ENCODE data around the gene JARID2.

JARID2 gene

GRCh38 chr6:15405129-15406068 lies 159.5 kb downstream of the JARID2 start:
- DNase-seq (ENCODE audit: low read depth, low spot score): no peak
- no peak for TF ChIP-seq POLR2AphosphoS5 (IDR thresholded peaks at IDR 0.05; ENCODE audit: borderline replicate concordance, low read depth, low read length)
- no peak for TF ChIP-seq FOXP2 (optimal IDR thresholded peaks at IDR 0.05; ENCODE audit: control extremely low read depth, extremely low read length, insufficient read depth)
- no peak for TF ChIP-seq EZH2 (IDR thresholded peaks at IDR 0.05)
- H3K9me3 ChIP-seq (ENCODE audit: low read depth, low read length): no peaks in the 10 kb centered on the region
- H3K9ac ChIP-seq (ENCODE audit: insufficient read length): no peak overlapping the region
- H3K4me3 ChIP-seq: no peak overlapping the region
- no peak overlapping the region for H3K27ac ChIP-seq
- H3K36me3 ChIP-seq (ENCODE audit: insufficient read depth, low read length): 0 out of 2 replicates have a peak, but pooled peaks cover 3% of the 10 kb centered on the region

- H3K9me3 ChIP-seq (ENCODE audit: low read depth, low read length): no peaks in the 10 kb centered on the region
- no peak overlapping the region for H3K27ac ChIP-seq
- peaks cover 12% of the 10 kb centered on the region for H3K36me3 ChIP-seq (ENCODE audit: insufficient read depth, low read length)
These were observed 160.6 kb downstream of the JARID2 start for GRCh38 chr6:15406452-15406851.

GRCh38 chr6:15408008-15408407 lies 162.1 kb downstream of the JARID2 start:
- no peak for DNase-seq (ENCODE audit: low read depth, low spot score)
- Histone ChIP-seq H3K4me3 (no peak overlapping the region), H3K27ac (no peak overlapping the region), H3K9me3 (ENCODE audit: low read depth, low read length) (no peaks in the 10 kb centered on the region), H3K36me3 (ENCODE audit: insufficient read depth, low read length) (peaks cover 17% of the 10 kb centered on the region), H3K9ac (ENCODE audit: insufficient read length) (no peak overlapping the region)
- TF ChIP-seq POLR2AphosphoS5 (IDR thresholded peaks at IDR 0.05; ENCODE audit: borderline replicate concordance, low read depth, low read length) (no peak), EZH2 (IDR thresholded peaks at IDR 0.05) (no peak), FOXP2 (optimal IDR thresholded peaks at IDR 0.05; ENCODE audit: control extremely low read depth, extremely low read length, insufficient read depth) (no peak)

More at GRCh38 chr6:15406452-15406851, 160.6 kb downstream of the JARID2 start:
- Histone ChIP-seq H3K9ac (ENCODE audit: insufficient read length) (no peak overlapping the region), H3K4me3 (no peak overlapping the region)
- TF ChIP-seq EZH2 (IDR thresholded peaks at IDR 0.05): no peak
- no peak for TF ChIP-seq POLR2AphosphoS5 (IDR thresholded peaks at IDR 0.05; ENCODE audit: borderline replicate concordance, low read depth, low read length)
- no peak for TF ChIP-seq FOXP2 (optimal IDR thresholded peaks at IDR 0.05; ENCODE audit: control extremely low read depth, extremely low read length, insufficient read depth)
- DNase-seq (ENCODE audit: low read depth, low spot score): no peak

- H3K9ac ChIP-seq (ENCODE audit: insufficient read length): no peak overlapping the region
- no peak overlapping the region for H3K27ac ChIP-seq
- H3K9me3 ChIP-seq (ENCODE audit: low read depth, low read length): no peaks in the 10 kb centered on the region
- no peak overlapping the region for H3K4me3 ChIP-seq
- TF ChIP-seq POLR2AphosphoS5 (IDR thresholded peaks at IDR 0.05; ENCODE audit: borderline replicate concordance, low read depth, low read length) (no peak), FOXP2 (optimal IDR thresholded peaks at IDR 0.05; ENCODE audit: control extremely low read depth, extremely low read length, insufficient read depth) (no peak), EZH2 (IDR thresholded peaks at IDR 0.05) (no peak)
- no peak for DNase-seq (ENCODE audit: low read depth, low spot score)
- H3K36me3 ChIP-seq (ENCODE audit: insufficient read depth, low read length): peaks cover 17% of the 10 kb centered on the region
These were observed 162.9 kb downstream of the JARID2 start for GRCh38 chr6:15408758-15409157.

GRCh38 chr6:15409301-15410125 lies 163.6 kb downstream of the JARID2 start:
- DNase-seq (ENCODE audit: low read depth, low spot score): no peak
- no peak overlapping the region for H3K4me3 ChIP-seq
- H3K36me3 ChIP-seq (ENCODE audit: insufficient read depth, low read length): peaks cover 21% of the 10 kb centered on the region
- TF ChIP-seq FOXP2 (optimal IDR thresholded peaks at IDR 0.05; ENCODE audit: control extremely low read depth, extremely low read length, insufficient read depth): no peak
- no peak for TF ChIP-seq EZH2 (IDR thresholded peaks at IDR 0.05)
- no peaks in the 10 kb centered on the region for H3K9me3 ChIP-seq (ENCODE audit: low read depth, low read length)
- H3K9ac ChIP-seq (ENCODE audit: insufficient read length): no peak overlapping the region
- no peak overlapping the region for H3K27ac ChIP-seq

GRCh38 chr6:15410126-15410391 lies 164.2 kb downstream of the JARID2 start:
- TF ChIP-seq POLR2AphosphoS5 (IDR thresholded peaks at IDR 0.05; ENCODE audit: borderline replicate concordance, low read depth, low read length) (no peak), FOXP2 (optimal IDR thresholded peaks at IDR 0.05; ENCODE audit: control extremely low read depth, extremely low read length, insufficient read depth) (no peak), EZH2 (IDR thresholded peaks at IDR 0.05) (no peak)
- Histone ChIP-seq H3K36me3 (ENCODE audit: insufficient read depth, low read length) (peaks cover 21% of the 10 kb centered on the region), H3K9me3 (ENCODE audit: low read depth, low read length) (no peaks in the 10 kb centered on the region), H3K27ac (no peak overlapping the region), H3K9ac (ENCODE audit: insufficient read length) (no peak overlapping the region), H3K4me3 (no peak overlapping the region)
- DNase-seq (ENCODE audit: low read depth, low spot score): no peak

- H3K9ac ChIP-seq (ENCODE audit: insufficient read length): no peak overlapping the region
These were observed 164.9 kb downstream of the JARID2 start for GRCh38 chr6:15410752-15411151.

GRCh38 chr6:15411766-15412165 lies 165.9 kb downstream of the JARID2 start:
- no peak for TF ChIP-seq EZH2 (IDR thresholded peaks at IDR 0.05)
- no peak for TF ChIP-seq FOXP2 (optimal IDR thresholded peaks at IDR 0.05; ENCODE audit: control extremely low read depth, extremely low read length, insufficient read depth)
- TF ChIP-seq POLR2AphosphoS5 (IDR thresholded peaks at IDR 0.05; ENCODE audit: borderline replicate concordance, low read depth, low read length): no peak

More at GRCh38 chr6:15410752-15411151, 164.9 kb downstream of the JARID2 start:
- no peak overlapping the region for H3K4me3 ChIP-seq
- no peak for DNase-seq (ENCODE audit: low read depth, low spot score)
- peak overlapping the region; percentile 17; the same call in 1 of the 2 replicates for H3K27ac ChIP-seq
- TF ChIP-seq FOXP2 (optimal IDR thresholded peaks at IDR 0.05; ENCODE audit: control extremely low read depth, extremely low read length, insufficient read depth) (no peak), EZH2 (IDR thresholded peaks at IDR 0.05) (no peak), POLR2AphosphoS5 (IDR thresholded peaks at IDR 0.05; ENCODE audit: borderline replicate concordance, low read depth, low read length) (no peak)
- no peaks in the 10 kb centered on the region for H3K9me3 ChIP-seq (ENCODE audit: low read depth, low read length)
- H3K36me3 ChIP-seq (ENCODE audit: insufficient read depth, low read length): peaks cover 21% of the 10 kb centered on the region

More at GRCh38 chr6:15411766-15412165, 165.9 kb downstream of the JARID2 start:
- Histone ChIP-seq H3K36me3 (ENCODE audit: insufficient read depth, low read length) (peaks cover 24% of the 10 kb centered on the region), H3K27ac (0 out of 2 replicates have a peak overlapping the region, but pooled peaks have one; percentile 52), H3K9ac (ENCODE audit: insufficient read length) (no peak overlapping the region), H3K4me3 (no peak overlapping the region), H3K9me3 (ENCODE audit: low read depth, low read length) (no peaks in the 10 kb centered on the region)
- no peak for DNase-seq (ENCODE audit: low read depth, low spot score)
